Prostate gland (tissue), 2 donors: ENCODE results near the gene CFAP46.

Source experiments
- CTCF ChIP-seq, 4 experiments: fragments of 200-600 bp in 2 of 4; fragments of 450-650 bp in 2 of 4; sonication (generic) in 2 of 4; IDR thresholded peaks; 1 replicate in 3 of 4; 2 replicates in 1 of 4; pipeline ENCODE4 v1.5.1; 2016 to 2019; ENCODE audit warnings: antibody characterized with exemption in 4 of 4, mild to moderate bottlenecking in 2 of 4, moderate library complexity in 2 of 4
- POLR2A ChIP-seq: fragments of 450-650 bp; IDR thresholded peaks from one replicate; pipeline ENCODE4 v1.6.1; 2016; ENCODE audit warnings: antibody characterized with exemption, mild to moderate bottlenecking

GRCh38 chr10:132921818-132922807 is 20.3 kb downstream of the CFAP46 start:
- TF ChIP-seq CTCF (IDR thresholded peaks at IDR 0.05) (no peak), POLR2A (no peak)
